ENCODE measurements around the gene DOP1A.

The DOP1A gene

DNA sequence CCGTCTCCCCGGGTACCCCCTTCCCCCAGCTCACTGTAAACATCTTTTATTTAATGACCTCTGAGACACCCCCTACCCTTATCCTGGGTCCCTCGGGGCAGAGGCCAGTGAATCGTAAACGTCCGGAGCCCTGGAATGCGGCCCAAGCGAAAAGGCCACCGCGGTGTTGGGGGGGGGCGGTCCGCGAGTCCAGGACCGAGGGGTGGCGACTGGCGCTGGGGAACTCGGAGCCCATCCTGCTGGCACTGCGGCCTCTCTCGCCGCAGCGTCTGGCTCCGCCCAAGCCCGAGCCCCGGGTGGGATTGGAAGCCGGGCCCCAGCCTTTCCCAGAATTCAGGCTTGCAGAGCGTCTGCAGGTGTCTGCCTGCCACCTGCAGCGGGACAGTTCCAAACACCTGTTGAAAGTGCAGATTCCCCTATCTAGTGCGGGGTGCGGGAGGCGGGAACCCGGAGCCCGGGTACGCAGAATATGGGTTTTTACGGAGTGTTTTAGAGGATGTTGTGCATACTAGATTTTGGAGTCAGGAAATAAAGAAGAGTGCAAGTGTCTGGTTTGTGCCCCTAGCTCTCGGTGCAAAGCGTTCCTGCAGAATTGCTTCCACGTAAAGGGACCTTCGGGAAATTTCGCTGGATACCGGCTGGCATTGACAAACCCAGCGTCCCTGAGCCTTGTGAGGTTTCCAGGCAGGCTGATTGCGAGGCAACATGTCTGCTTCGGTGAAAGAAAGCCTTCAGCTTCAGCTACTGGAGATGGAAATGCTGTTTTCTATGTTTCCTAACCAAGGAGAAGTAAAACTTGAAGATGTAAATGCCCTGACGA, 126.5 kb downstream of the DOP1A start:
- DNase-seq (ENCODE audit: low spot score) (no peak), FAIRE-seq (no peak)

DNA sequence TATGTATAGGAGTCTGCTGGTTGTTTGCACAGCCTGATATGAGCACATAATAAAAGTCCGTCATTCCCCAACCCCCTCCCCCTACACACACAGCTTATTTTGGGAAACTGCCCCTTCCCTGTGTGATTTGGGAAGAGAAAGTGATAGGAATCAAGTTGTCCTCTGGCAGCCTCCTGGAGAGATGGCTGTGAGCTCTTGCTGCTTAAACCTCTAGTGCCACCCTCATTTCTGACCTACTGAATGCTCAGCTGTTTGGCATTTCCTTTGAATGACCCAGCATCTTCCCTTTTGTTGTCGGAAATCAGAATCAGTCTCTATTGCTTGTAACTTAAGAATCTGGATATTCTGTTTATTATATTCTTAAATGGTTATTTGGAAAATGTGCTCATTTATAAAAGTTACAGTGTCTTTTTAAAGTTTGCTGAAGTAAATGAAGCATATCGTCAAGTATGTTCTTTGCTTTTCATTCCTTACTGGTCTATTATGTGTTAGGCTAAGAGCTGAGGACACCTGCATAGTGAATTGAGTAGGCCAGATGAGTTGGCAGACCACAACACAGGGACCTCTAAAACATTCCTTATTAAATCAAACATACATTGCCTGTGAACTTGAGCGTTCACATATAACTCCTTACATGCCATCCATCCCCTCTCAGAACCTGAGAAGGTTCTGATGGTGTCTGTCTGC, 131.2 kb downstream of the DOP1A start:
- FAIRE-seq = no peak

GRCh38 chr6:83199173-83199862, 131.8 kb downstream of the DOP1A start:
- FAIRE-seq (no peak), DNase-seq (ENCODE audit: low spot score) (peak; percentile 19)

More for the DNA sequence above, 131.2 kb downstream of the DOP1A start:
- DNase-seq (ENCODE audit: low spot score) = no peak

DNA sequence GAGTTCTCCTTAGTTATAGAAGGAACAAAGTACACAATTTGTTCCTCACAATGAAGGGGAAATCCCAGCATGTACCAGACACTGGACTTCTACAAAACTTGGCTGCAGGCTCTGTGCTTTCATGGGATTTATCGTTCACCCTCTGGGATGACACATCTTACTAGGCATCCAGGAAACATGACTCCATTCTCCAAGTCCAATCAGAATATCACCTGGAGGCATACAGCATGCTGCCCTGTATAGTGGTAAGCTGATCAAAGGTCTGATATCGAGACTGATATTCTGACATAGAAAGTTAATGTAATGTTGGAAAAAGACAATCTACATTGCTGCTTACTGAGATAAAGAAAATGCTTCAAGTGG, 132.4 kb downstream of the DOP1A start:
- FAIRE-seq = no peak
- peak; percentile 58 for DNase-seq (ENCODE audit: low spot score)

DNA sequence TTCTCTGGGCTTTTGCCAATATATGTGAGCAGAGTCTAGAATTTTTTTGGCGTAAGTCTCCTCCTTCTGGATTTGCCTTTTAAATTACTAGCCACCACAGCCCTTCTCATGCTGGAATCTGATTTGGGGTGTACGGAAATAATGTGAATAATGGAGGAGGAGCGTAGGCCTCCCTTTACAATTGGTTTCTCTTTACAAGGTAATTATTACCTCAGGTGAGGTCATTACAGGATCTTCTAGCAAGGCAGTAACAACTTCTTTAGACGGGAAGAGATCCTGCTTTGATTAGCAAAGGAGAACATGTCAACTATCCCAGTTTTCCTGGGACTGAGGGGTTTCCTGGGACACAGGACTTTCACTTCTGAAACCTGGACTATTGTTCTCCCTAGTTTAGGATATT, 134.6 kb downstream of the DOP1A start:
- no peak for FAIRE-seq
- DNase-seq (ENCODE audit: low spot score) = no peak

- DNase-seq (ENCODE audit: low spot score) = peak; percentile 33
- FAIRE-seq = no peak
Observed at GRCh38 chr6:83215131-83216047, 147.9 kb downstream of the DOP1A start.

DNA sequence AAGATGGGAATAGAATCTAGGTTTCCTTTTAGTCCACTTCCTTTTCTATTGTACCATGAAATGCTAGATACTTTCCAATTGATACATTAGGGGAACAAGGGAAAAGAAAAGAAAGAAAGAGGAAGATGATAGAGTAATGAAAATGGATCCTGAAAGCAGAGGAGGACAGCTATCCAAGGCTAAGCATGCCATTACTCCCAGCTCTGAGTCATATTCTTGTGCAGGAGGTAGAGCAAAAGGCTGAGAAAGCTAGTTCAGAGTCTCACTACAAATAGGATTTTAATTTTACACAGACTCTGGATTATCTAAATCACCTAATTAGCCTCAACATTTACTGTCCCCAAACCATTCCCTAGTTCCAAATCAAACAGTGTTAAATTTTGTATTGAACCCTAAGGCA, 149.3 kb downstream of the DOP1A start:
- FAIRE-seq (no peak), DNase-seq (ENCODE audit: low spot score) (no peak)
